Body of pancreas (tissue), 4 donors: ENCODE data around the gene SLC7A1. TPM values are rescaled to one million over a fixed set of nuclear protein-coding genes. Genes with fewer than 3 reads are reported as not detected.

Experiments used
- ATAC-seq: fragments of 150-250 bp; one replicate; pipeline ENCODE4 v1.9.1; 2016
- DNase-seq, 4 donors: peaks; one replicate each; pipeline ENCODE4 v3.0.0-alpha.2; 2019
- H3K27ac ChIP-seq, 4 donors: fragments of 200-600 bp; sonication (generic); 1 replicate in 3 of 4; 2 replicates in 1 of 4; pipeline versions ENCODE4 v1.5.1 to v1.6.1; 2016 to 2019; ENCODE audit warnings: mild to moderate bottlenecking in 1 of 4, mixed read lengths in 1 of 4, moderate library complexity in 1 of 4
- H3K27me3 ChIP-seq, 2 donors: fragments of 200-600 bp; sonication (generic); one replicate each; pipeline ENCODE4 v1.6.0; 2016; ENCODE audit warnings: mild to moderate bottlenecking in 1 of 2
- H3K36me3 ChIP-seq, 2 donors: fragments of 200-600 bp; sonication (generic); replicated peaks in 1 of 2; 2 replicates each; pipeline ENCODE4 v1.5.1; 2016; ENCODE audit warnings: low read depth in 2 of 2; ENCODE audit not compliant: insufficient read depth in 1 of 2
- H3K4me1 ChIP-seq: fragments of 200-600 bp; sonication (generic); one replicate; pipeline ENCODE4 v1.6.0; 2016
- H3K4me3 ChIP-seq, 2 donors: fragments of 200-600 bp; sonication (generic); 1 replicate in 1 of 2; 2 replicates in 1 of 2; pipeline ENCODE4 v1.5.1; 2016 to 2019
- H3K9me3 ChIP-seq, 3 donors: fragments of 200-600 bp; sonication (generic); 1 replicate in 2 of 3; 2 replicates in 1 of 3; pipeline ENCODE4 v1.5.1; 2016
- CTCF ChIP-seq, 7 experiments: fragments of 450-650 bp in 4 of 7; fragments of 200-600 bp in 3 of 7; sonication (generic) in 3 of 7; IDR thresholded peaks; one replicate each; pipeline ENCODE4 v1.5.1; 2016 to 2019; ENCODE audit warnings: antibody characterized with exemption in 7 of 7
- POLR2A ChIP-seq, 3 donors: fragments of 450-650 bp; IDR thresholded peaks; one replicate each; pipeline ENCODE4 v1.6.1; 2016; ENCODE audit warnings: antibody characterized with exemption in 3 of 3, mild to moderate bottlenecking in 2 of 3
- WGBS, 2 donors: methylation state at CpG; one replicate each; pipeline ENCODE4 v1.1.5; 2017; 5-methylcytosine and 5-hydroxymethylcytosine counted together
- intact Hi-C: fragments of 100-400 bp; cut with DNase I; formaldehyde crosslinking; loops from one replicate; pipeline ENCODE4 v1.15.1; 2023
- total RNA-seq, 2 donors: library from RNA; depleted of rRNA; stranded (reverse); fragments of >200 nt; gene quantifications; one replicate each; pipeline ENCODE4 v1.1.0, GENCODE V29; 2016

Gene SLC7A1
- total RNA-seq, 2 donors from 2014 or later = 15.3 to 30.3 TPM

GRCh38 chr13:29532116-29532515 is 63.4 kb downstream of the SLC7A1 start:
- Histone ChIP-seq H3K9me3 (no peaks in the 10 kb centered on the region), H3K27ac (no peak overlapping the region), H3K36me3 (peaks cover 0 to 8% of the 10 kb centered on the region in 2 donors), H3K4me1 (no peaks in the 10 kb centered on the region), H3K4me3 (no peak overlapping the region), H3K27me3 (no peaks in the 10 kb centered on the region)
- no peak for TF ChIP-seq POLR2A (IDR thresholded peaks at IDR 0.05)
- TF ChIP-seq CTCF (IDR thresholded peaks at IDR 0.05) = no peak
- WGBS, 2 donors = 84 to 91% methylated on average over 5 of the region's 5 CpGs
- intact Hi-C loops = no loop called here
- ATAC-seq (no peak), DNase-seq (no peak)

GRCh38 chr13:29530901-29531300 is 64.6 kb downstream of the SLC7A1 start:
- no peaks in the 10 kb centered on the region for H3K9me3 ChIP-seq
- DNase-seq = no peak
- intact Hi-C loops = no loop called here

GRCh38 chr13:29529754-29530153 is 65.7 kb downstream of the SLC7A1 start:
- Histone ChIP-seq H3K4me3 (no peak overlapping the region), H3K36me3 (peaks cover 0 to 5% of the 10 kb centered on the region in 2 donors), H3K9me3 (no peaks in the 10 kb centered on the region), H3K4me1 (no peaks in the 10 kb centered on the region), H3K27ac (no peak overlapping the region), H3K27me3 (no peaks in the 10 kb centered on the region)
- DNase-seq = no peak
- TF ChIP-seq POLR2A (IDR thresholded peaks at IDR 0.05) (no peak), CTCF (IDR thresholded peaks at IDR 0.05) (no peak)
- 89 to 90% methylated on average over 5 of the region's 5 CpGs for whole genome bisulfite sequencing, 2 donors
- ATAC-seq = no peak
- intact Hi-C loops = no loop called here

More at GRCh38 chr13:29530901-29531300, 64.6 kb downstream of the SLC7A1 start:
- ATAC-seq = no peak
- 84 to 95% methylated on average over 5 of the region's 5 CpGs for WGBS, 2 donors
- Histone ChIP-seq H3K27ac (no peak overlapping the region), H3K36me3 (peaks cover 0 to 8% of the 10 kb centered on the region in 2 donors), H3K4me3 (no peak overlapping the region), H3K27me3 (no peaks in the 10 kb centered on the region), H3K4me1 (no peaks in the 10 kb centered on the region)
- TF ChIP-seq CTCF (IDR thresholded peaks at IDR 0.05) = no peak
- no peak for TF ChIP-seq POLR2A (IDR thresholded peaks at IDR 0.05)

GRCh38 chr13:29527916-29528315 is 67.6 kb downstream of the SLC7A1 start:
- ATAC-seq (no peak), DNase-seq (no peak)
- H3K4me1 ChIP-seq = no peaks in the 10 kb centered on the region
- no peak overlapping the region for H3K27ac ChIP-seq
- no peaks in the 10 kb centered on the region for H3K9me3 ChIP-seq
- peaks cover 0 to 9% of the 10 kb centered on the region in 2 donors for H3K36me3 ChIP-seq
- intact Hi-C loops = no loop called here
- H3K27me3 ChIP-seq = no peaks in the 10 kb centered on the region
- TF ChIP-seq CTCF (IDR thresholded peaks at IDR 0.05) (no peak), POLR2A (IDR thresholded peaks at IDR 0.05) (no peak)
- no peak overlapping the region for H3K4me3 ChIP-seq
- 94 to 97% methylated on average over 5 of the region's 5 CpGs for WGBS, 2 donors

GRCh38 chr13:29527511-29527910 is 68.0 kb downstream of the SLC7A1 start:
- Histone ChIP-seq H3K4me1 (no peaks in the 10 kb centered on the region), H3K4me3 (no peak overlapping the region), H3K36me3 (peaks cover 0 to 9% of the 10 kb centered on the region in 2 donors), H3K27me3 (no peaks in the 10 kb centered on the region), H3K9me3 (no peaks in the 10 kb centered on the region), H3K27ac (no peak overlapping the region)
- ATAC-seq (no peak), DNase-seq (no peak)
- 90 to 99% methylated on average over 8 of the region's 8 CpGs for WGBS, 2 donors
- TF ChIP-seq CTCF (IDR thresholded peaks at IDR 0.05) = no peak
- TF ChIP-seq POLR2A (IDR thresholded peaks at IDR 0.05) = no peak
- intact Hi-C loops = no loop called here
